SU-DHL-6 (cell line): ENCODE results near the gene MTERF4.
A peak's percentile ranks its signal among the peaks of the same experiment; 100 is the strongest.

ENCODE experiments used
- H2AFZ ChIP-seq: fragments of 200-600 bp; sonication (generic); 2 replicates; pipeline ENCODE4 v1.6.1; 2014; ENCODE audit warnings: low read depth, mild to moderate bottlenecking, moderate library complexity, mixed read lengths, antibody characterized with exemption, low read length; ENCODE audit not compliant: severe bottlenecking
- H3F3A ChIP-seq: fragments of 200-600 bp; shearing (Covaris generic); 2 replicates; pipeline ENCODE4 v1.6.0; 2016; ENCODE audit warnings: antibody characterized with exemption, mild to moderate bottlenecking; ENCODE audit not compliant: insufficient read depth
- H3K27ac ChIP-seq: fragments of 200-600 bp; sonication (generic); 2 replicates; pipeline ENCODE4 v1.5.1; 2016; ENCODE audit warnings: low read depth, mild to moderate bottlenecking, low read length, moderate library complexity, mixed read lengths
- H3K27me3 ChIP-seq: fragments of 200-600 bp; sonication (generic), shearing (Covaris generic); 2 replicates; pipeline ENCODE4 v1.6.0; 2014; ENCODE audit warnings: mild to moderate bottlenecking, low read length
- H3K36me3 ChIP-seq: fragments of 200-600 bp; sonication (generic); 2 replicates; pipeline ENCODE4 v1.6.1; 2014; ENCODE audit warnings: mild to moderate bottlenecking, low read length, mixed read lengths
- H3K4me2 ChIP-seq: fragments of 300-600, 200-600 bp; shearing (Covaris generic), sonication (generic); 2 replicates; pipeline ENCODE4 v1.6.0; 2014; ENCODE audit warnings: low read length, low read depth, mild to moderate bottlenecking; ENCODE audit not compliant: poor library complexity, severe bottlenecking
- H3K4me3 ChIP-seq: fragments of 200-600 bp; sonication (generic); 2 replicates; pipeline ENCODE4 v1.5.1; 2014; ENCODE audit warnings: antibody characterized with exemption, low read length, mild to moderate bottlenecking, mixed read lengths; ENCODE audit not compliant: insufficient read depth, poor library complexity, severe bottlenecking
- H3K79me2 ChIP-seq: fragments of 200-600 bp; sonication (generic); 2 replicates; pipeline ENCODE4 v1.6.1; 2014; ENCODE audit warnings: mild to moderate bottlenecking, low read length, moderate library complexity; ENCODE audit not compliant: insufficient read depth
- H3K9ac ChIP-seq: fragments of 200-600 bp; sonication (generic); 2 replicates; pipeline ENCODE4 v1.7.0; 2014; ENCODE audit warnings: mild to moderate bottlenecking, low read length
- H3K9me2 ChIP-seq: fragments of 200-600 bp; sonication (generic); replicated peaks from 2 replicates; pipeline ENCODE4 v1.6.1; 2014; ENCODE audit warnings: low read length; ENCODE audit not compliant: insufficient read depth
- H3K9me3 ChIP-seq: fragments of 200-600 bp; sonication (generic); 2 replicates; pipeline ENCODE4 v1.6.1; 2014; ENCODE audit warnings: low read length, mixed read lengths; ENCODE audit not compliant: insufficient read depth
- H4K20me1 ChIP-seq: fragments of 200-600 bp; sonication (generic); 2 replicates; pipeline ENCODE4 v1.6.1; 2014; ENCODE audit warnings: low read depth, mild to moderate bottlenecking, antibody characterized with exemption, low read length, moderate library complexity, mixed read lengths
- EZH2phosphoT487 ChIP-seq: fragments of 200-600 bp; sonication (generic), shearing (Covaris generic); conservative IDR thresholded peaks from 2 replicates; pipeline ENCODE4 v1.6.1; 2018; ENCODE audit warnings: mild to moderate bottlenecking, antibody characterized with exemption, low read length, moderate library complexity, mixed read lengths
- TF ChIP-seq, protein P1 (sequence below): fragments of 200-600 bp; sonication (generic); IDR thresholded peaks from one replicate; pipeline ENCODE4 v1.5.1; 2017; ENCODE audit warnings: antibody characterized with exemption, mild to moderate bottlenecking, low read length, moderate library complexity; ENCODE audit not compliant: insufficient read depth, poor library complexity, severe bottlenecking

Gene MTERF4

DNA sequence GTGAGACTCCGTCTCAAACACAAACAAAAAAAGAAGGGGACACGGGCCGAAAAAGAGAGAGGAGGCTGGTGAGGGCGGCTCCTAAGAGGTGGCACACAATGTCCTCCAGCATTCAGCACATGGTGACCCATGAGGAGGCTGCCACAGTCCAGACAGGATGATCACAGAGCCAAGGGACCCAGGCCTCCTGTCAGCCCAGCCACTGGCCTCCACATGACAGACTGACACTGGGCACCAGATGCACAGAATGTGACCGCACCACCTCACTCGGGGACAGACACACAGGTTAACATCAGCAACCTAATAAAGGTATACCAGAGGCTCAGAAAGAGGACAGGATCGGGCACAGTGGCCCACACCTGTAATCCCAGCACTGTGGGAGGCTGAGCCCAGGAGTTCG is 26.2 kb upstream of the MTERF4 start:
- Histone ChIP-seq H3K36me3 (no peaks in the 10 kb centered on the region), H3K9ac (no peak overlapping the region), H3K4me3 (no peak overlapping the region), H2AFZ (no peak overlapping the region), H4K20me1 (no peaks in the 10 kb centered on the region), H3K79me2 (no peaks in the 10 kb centered on the region), H3F3A (no peaks in the 10 kb centered on the region), H3K27me3 (no peaks in the 10 kb centered on the region), H3K4me2 (no peak overlapping the region), H3K9me2 (no peaks in the 10 kb centered on the region), H3K9me3 (no peaks in the 10 kb centered on the region), H3K27ac (0 out of 2 replicates have a peak overlapping the region, but pooled peaks have one; percentile 19)
- TF ChIP-seq, protein P1, sequence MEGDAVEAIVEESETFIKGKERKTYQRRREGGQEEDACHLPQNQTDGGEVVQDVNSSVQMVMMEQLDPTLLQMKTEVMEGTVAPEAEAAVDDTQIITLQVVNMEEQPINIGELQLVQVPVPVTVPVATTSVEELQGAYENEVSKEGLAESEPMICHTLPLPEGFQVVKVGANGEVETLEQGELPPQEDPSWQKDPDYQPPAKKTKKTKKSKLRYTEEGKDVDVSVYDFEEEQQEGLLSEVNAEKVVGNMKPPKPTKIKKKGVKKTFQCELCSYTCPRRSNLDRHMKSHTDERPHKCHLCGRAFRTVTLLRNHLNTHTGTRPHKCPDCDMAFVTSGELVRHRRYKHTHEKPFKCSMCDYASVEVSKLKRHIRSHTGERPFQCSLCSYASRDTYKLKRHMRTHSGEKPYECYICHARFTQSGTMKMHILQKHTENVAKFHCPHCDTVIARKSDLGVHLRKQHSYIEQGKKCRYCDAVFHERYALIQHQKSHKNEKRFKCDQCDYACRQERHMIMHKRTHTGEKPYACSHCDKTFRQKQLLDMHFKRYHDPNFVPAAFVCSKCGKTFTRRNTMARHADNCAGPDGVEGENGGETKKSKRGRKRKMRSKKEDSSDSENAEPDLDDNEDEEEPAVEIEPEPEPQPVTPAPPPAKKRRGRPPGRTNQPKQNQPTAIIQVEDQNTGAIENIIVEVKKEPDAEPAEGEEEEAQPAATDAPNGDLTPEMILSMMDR, result no peak
- TF ChIP-seq EZH2phosphoT487, result no peak

DNA sequence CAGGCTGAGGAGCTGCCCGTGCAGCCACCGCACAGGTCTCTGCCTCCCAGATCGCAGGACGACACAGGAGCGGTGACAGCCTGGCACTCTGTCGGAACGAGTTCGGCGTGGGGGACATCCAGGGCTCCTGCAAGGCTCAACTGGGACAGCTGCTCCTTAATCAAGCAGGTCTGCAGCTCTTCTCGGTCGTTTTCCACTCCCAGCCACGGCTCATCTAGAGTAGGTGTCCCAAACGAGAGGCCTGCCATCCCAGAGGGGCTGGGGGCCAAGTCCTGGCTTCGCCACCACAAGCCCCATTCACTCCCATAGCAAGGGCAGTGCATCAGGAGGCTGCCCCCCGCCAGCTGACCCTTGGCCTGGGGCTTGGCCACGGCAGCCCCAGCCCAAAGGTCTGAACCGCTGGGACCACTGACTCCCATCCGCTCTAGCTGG is 24.7 kb upstream of the MTERF4 start:
- Histone ChIP-seq H3K4me2 (no peak overlapping the region), H3K9me3 (no peaks in the 10 kb centered on the region), H3F3A (0 out of 2 replicates have a peak, but pooled peaks cover 4% of the 10 kb centered on the region), H4K20me1 (no peaks in the 10 kb centered on the region), H3K4me3 (no peak overlapping the region), H3K36me3 (peaks cover 2% of the 10 kb centered on the region; the same call in 1 of the 2 replicates), H3K9ac (no peak overlapping the region), H3K9me2 (no peaks in the 10 kb centered on the region), H3K79me2 (no peaks in the 10 kb centered on the region), H2AFZ (no peak overlapping the region), H3K27ac (no peak overlapping the region), H3K27me3 (no peaks in the 10 kb centered on the region)
- no peak for TF ChIP-seq EZH2phosphoT487
- TF ChIP-seq, protein P1, result no peak

- no peaks in the 10 kb centered on the region for H3K79me2 ChIP-seq
- H2AFZ ChIP-seq, result no peak overlapping the region
- H3K36me3 ChIP-seq, result peaks cover 8% of the 10 kb centered on the region
- H3K4me3 ChIP-seq, result no peak overlapping the region
- H3K9ac ChIP-seq, result no peak overlapping the region
- H3K27me3 ChIP-seq, result no peaks in the 10 kb centered on the region
- 0 out of 2 replicates have a peak, but pooled peaks cover 4% of the 10 kb centered on the region for H3F3A ChIP-seq
- no peaks in the 10 kb centered on the region for H4K20me1 ChIP-seq
- no peak overlapping the region for H3K27ac ChIP-seq
- no peaks in the 10 kb centered on the region for H3K9me2 ChIP-seq
- H3K9me3 ChIP-seq, result no peaks in the 10 kb centered on the region
- H3K4me2 ChIP-seq, result no peak overlapping the region
- TF ChIP-seq, protein P1, result no peak
- no peak for TF ChIP-seq EZH2phosphoT487
Measured at GRCh38 chr2:241126201-241126611, 24.1 kb upstream of the MTERF4 start.
